22Rv1 (cell line): ENCODE data around the gene CTNNBIP1.

Experiments used
- CTCF ChIP-seq: fragments of 450-650 bp; IDR thresholded peaks from 2 replicates; pipeline ENCODE4 v1.5.1; 2017; ENCODE audit warnings: mild to moderate bottlenecking
- ZFX ChIP-seq: fragments of 450-650 bp; IDR thresholded peaks from 2 replicates; pipeline ENCODE4 v1.6.1; 2017; ENCODE audit warnings: antibody characterized with exemption, borderline replicate concordance

GRCh38 chr1:9843576-9843945 is 66.5 kb downstream of the CTNNBIP1 start:
- TF ChIP-seq CTCF (no peak), ZFX (no peak)
